ENCODE results near the gene SLC27A3.
"Not testable (repeated sequence)": the region's sequence is repeated elsewhere in the genome, so short reads cannot be mapped to it uniquely, and the experiment has no call there.

The SLC27A3 gene

GRCh38 chr1:153763365-153764225 lies 11.6 kb upstream of the SLC27A3 start:
- no peak for DNase-seq (ENCODE audit: low read depth)

GRCh38 chr1:153764310-153764709 lies 10.9 kb upstream of the SLC27A3 start:
- DNase-seq (ENCODE audit: low read depth) = no peak

GRCh38 chr1:153766663-153767062 lies 8.5 kb upstream of the SLC27A3 start:
- DNase-seq (ENCODE audit: low read depth) = not testable (repeated sequence)

GRCh38 chr1:153767519-153767918 lies 7.7 kb upstream of the SLC27A3 start:
- no peak for DNase-seq (ENCODE audit: low read depth)

GRCh38 chr1:153768316-153769181 lies 6.7 kb upstream of the SLC27A3 start:
- DNase-seq (ENCODE audit: low read depth) = no peak

- no peak for DNase-seq (ENCODE audit: low read depth)
Observed at GRCh38 chr1:153769221-153769620, 6.0 kb upstream of the SLC27A3 start.

GRCh38 chr1:153770797-153771196 lies 4.4 kb upstream of the SLC27A3 start:
- no peak for DNase-seq (ENCODE audit: low read depth)

GRCh38 chr1:153771261-153771660 lies 3.9 kb upstream of the SLC27A3 start:
- DNase-seq (ENCODE audit: low read depth) = no peak

- DNase-seq (ENCODE audit: low read depth) = no peak
Observed at GRCh38 chr1:153771841-153772593, 3.2 kb upstream of the SLC27A3 start.

GRCh38 chr1:153773096-153773921 lies 1.9 kb upstream of the SLC27A3 start:
- DNase-seq (ENCODE audit: low read depth) = no peak

- no peak for DNase-seq (ENCODE audit: low read depth)
Observed at GRCh38 chr1:153774026-153774595, 1.1 kb upstream of the SLC27A3 start.

GRCh38 chr1:153775458-153776327 lies 486 bp downstream of the SLC27A3 start:
- peak; percentile 51 for DNase-seq (ENCODE audit: low read depth)

GRCh38 chr1:153776352-153776751 lies 1.1 kb downstream of the SLC27A3 start:
- no peak for DNase-seq (ENCODE audit: low read depth)

- DNase-seq (ENCODE audit: low read depth) = no peak
Observed at GRCh38 chr1:153776845-153777370, 1.7 kb downstream of the SLC27A3 start.

- no peak for DNase-seq (ENCODE audit: low read depth)
Observed at GRCh38 chr1:153777648-153778047, 2.4 kb downstream of the SLC27A3 start.

GRCh38 chr1:153778051-153778823 lies 3.0 kb downstream of the SLC27A3 start:
- DNase-seq (ENCODE audit: low read depth) = no peak

- DNase-seq (ENCODE audit: low read depth) = no peak
Observed at GRCh38 chr1:153778824-153779519, 3.8 kb downstream of the SLC27A3 start.
